Hepatocyte (in vitro differentiated cells): ENCODE data around the gene OR1F1.

Experiments
- CTCF ChIP-seq: fragments of 200-600 bp; sonication (generic); IDR thresholded peaks from 2 replicates; pipeline ENCODE4 v1.5.1; 2016; ENCODE audit warnings: antibody characterized with exemption, mild to moderate bottlenecking; ENCODE audit not compliant: poor library complexity
- EZH2 ChIP-seq: fragments of 200-600 bp; sonication (generic); IDR thresholded peaks from 2 replicates; pipeline ENCODE4 v1.6.1; 2016; ENCODE audit warnings: antibody characterized with exemption, mild to moderate bottlenecking, borderline replicate concordance

- TF ChIP-seq CTCF (no peak), EZH2 (no peak)
Measured at GRCh38 chr16:3215601-3216262, 27.7 kb downstream of the OR1F1 start.
